GM21367 (cell line): ENCODE measurements around the gene STK17A.
A peak's percentile ranks its signal among the peaks of the same experiment; 100 is the strongest.
"Not testable (repeated sequence)": the region's sequence is repeated elsewhere in the genome, so short reads cannot be mapped to it uniquely, and the experiment has no call there.

ENCODE experiments used
- ATAC-seq: cut with Tn5 transposase; IDR thresholded peaks from one replicate; pipeline ENCODE4 v1.9.1; 2021; ENCODE audit not compliant: unreplicated experiment

STK17A gene

DNA sequence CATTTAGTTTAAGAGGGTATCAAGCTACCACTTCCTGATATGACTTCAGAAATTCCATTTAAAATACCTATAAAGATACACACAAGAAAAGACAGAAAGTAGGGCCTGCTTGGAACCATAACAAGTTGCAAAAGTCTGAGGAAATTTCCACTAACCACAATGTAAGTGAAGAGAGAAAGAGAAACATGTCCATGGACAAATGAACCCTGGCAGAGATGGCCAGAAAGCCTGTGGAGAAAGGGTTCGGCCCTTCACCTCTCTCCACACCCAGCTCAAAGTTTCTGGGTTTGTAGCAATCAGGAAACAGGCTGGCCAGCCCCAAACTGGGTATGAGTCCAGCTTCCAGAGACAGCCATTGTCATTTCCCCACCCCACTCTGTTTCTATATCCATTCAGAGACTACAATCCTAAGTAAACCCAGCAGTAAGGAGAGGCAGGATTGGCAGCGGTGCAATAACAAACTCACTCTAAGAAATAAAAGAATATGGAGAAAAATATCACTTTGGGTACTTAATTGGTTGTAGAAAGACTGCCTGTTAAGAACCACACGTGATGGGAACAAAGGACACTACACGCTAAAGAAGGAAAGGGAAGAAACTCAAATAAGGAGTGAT is 71.1 kb downstream of the STK17A start:
- no peak for ATAC-seq

DNA sequence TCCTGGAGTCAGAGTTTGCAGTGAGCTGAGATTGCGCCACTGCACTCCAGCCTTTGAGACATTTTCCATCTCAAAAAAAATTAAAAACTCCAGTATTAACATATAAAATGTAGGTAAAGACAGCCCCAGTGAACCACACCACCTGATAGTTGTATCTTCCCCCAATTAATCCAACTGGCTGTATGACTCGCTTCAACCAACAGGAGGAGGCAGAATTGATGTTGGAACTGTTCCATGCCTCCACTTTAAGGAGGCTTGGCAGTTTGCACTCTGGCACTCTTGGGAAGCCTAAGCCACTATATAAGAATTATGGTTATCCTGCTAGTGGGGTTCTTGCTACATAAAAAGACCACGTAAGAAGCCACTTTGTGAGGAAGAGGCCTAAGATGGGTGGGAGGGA is 72.7 kb downstream of the STK17A start:
- no peak for ATAC-seq

DNA sequence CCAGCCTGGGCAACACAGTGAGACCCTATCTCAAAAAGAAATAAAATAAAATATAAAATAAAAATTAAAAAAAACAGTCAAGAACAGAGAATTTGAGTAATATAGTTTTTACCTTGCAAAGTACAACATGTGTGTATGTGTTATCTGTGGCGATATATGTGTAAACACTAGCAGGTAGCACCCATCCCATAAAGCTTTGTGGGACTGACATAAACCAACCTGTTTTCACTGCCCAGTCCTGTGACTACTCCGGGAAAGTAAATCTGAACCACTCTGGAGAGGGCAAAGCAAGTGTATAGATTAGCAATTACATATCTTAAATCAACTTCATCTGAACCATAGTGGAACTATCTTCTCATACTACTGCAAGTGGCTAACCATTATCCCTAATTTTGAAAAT is 74.1 kb downstream of the STK17A start:
- no peak for ATAC-seq

DNA sequence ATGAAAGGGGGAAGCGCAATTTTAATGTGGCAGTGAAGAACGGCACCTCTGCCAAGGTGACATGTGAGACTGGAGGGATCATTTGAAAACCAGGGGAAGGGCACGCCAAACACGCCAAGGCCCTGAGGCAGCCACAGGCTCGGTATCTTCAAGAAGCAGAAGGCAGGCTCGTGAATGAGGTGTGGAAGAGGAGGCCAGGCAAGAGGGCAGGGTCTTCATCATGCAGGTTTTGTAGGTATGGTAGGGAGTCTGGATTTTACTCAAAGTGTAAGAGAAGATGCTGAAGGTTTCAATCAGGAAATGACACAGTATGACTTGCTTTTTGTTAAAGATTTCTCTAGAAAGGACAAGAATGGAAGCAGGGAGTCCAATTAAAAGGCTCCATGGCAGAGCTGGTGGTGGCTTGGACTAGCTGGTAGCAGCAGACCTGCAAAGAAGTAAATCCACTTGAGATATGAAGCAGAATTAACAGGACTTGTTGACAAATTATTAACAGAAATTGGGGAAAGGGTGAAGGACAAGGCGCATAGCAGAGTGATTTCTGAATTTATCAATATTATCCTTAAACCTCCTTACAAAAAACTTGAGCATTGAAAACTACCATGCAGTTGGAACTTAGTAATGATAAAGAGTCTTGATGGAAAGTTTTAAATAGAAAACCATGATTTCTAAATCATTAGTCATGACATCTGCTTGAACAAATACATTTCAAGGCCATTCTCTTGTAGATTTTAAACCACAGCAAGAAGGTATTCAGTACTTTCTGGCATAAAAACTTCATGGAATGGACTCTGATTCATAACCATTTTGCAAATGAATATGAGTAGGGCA is 76.0 kb downstream of the STK17A start:
- ATAC-seq = peak; percentile 75

DNA sequence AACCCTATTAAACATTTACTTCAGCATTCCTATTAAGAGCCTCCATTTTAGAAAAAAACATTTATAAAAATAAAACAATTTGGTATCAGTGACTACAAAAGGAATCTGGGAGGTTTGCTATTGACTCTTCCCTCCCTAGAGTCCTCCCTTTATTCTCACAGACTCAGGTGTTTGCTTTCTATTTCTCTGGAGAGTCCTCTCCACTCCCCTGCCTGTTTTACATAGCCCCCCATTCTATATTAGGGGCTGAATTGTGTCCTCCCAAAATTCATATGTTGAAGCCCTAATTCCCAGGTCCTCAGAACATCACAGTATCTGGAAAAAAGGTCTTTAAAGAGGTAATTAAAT is 76.6 kb downstream of the STK17A start:
- no peak for ATAC-seq

DNA sequence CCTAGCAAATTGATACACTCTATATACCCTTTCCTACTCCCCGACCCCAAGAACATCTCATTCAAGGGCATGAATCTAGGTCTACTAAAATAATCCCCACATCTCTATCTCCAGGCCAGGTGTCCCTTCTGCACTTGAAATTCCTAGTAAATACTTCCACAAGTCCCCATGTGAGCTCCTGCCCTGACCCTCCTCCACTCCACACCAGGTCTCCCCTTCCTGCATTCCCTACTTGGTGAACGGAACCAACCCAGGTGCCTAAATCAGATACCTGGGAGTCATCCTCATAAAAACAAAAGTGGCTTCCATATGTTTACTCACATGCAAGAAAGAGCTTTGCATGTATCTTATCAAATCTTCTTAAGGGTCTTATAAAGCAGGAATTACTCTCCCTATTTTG is 77.2 kb downstream of the STK17A start:
- ATAC-seq = no peak

DNA sequence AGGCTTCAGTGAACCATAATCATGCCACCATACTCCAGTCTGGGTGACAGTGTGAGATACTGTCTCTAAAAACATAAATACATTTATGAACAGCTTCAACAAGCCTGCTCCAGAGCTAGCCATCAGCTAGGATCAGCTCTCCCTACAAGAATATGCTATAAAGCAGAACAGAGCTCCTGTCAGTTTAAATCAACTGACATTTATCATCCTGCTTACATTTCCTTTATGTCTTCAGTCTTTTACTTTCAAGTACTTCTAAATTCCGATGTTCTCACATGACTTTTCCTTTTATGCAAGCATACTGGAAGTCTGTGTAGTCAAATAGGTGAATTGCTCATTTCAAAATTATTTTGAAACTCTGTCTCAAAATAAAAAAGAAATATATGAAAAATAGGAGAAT is 81.8 kb downstream of the STK17A start:
- no peak for ATAC-seq

DNA sequence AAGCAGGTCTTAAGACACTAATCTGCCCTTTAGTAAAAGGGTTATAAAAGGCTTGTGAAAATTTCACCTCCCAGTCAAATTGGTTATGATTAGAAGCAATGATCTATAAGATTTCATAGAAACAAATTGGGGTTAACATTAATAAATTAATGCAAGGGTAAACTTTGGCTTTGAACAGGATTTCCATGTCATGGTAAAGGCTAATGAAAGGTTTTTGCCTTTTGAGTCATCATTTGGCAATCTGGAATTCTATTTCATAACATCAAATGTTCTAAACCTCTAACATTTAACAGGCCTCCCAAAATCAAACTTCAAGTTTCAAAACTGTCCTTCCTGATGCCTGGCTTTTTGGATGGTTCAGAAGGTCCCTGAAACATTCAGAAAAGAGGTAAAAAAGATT is 84.0 kb downstream of the STK17A start:
- no peak for ATAC-seq

DNA sequence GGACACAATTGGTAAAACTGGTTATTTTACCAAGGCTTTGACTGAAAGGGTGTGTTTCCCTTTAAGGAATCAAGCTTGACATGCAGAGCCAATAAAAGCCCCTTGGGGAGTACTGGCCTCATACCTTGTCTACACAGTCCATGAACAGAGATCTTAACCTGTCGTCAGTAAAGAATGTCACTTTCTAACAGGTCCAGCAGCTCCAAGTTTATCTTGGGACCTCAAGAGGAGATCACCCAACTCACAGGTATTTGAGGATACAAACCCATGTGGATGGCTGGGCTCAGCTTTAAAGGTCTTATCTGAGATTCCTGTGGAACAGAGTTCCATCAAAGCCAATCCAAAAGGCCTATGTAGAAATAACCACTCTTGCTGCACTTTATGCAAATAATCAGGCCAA is 85.1 kb downstream of the STK17A start:
- ATAC-seq = no peak

DNA sequence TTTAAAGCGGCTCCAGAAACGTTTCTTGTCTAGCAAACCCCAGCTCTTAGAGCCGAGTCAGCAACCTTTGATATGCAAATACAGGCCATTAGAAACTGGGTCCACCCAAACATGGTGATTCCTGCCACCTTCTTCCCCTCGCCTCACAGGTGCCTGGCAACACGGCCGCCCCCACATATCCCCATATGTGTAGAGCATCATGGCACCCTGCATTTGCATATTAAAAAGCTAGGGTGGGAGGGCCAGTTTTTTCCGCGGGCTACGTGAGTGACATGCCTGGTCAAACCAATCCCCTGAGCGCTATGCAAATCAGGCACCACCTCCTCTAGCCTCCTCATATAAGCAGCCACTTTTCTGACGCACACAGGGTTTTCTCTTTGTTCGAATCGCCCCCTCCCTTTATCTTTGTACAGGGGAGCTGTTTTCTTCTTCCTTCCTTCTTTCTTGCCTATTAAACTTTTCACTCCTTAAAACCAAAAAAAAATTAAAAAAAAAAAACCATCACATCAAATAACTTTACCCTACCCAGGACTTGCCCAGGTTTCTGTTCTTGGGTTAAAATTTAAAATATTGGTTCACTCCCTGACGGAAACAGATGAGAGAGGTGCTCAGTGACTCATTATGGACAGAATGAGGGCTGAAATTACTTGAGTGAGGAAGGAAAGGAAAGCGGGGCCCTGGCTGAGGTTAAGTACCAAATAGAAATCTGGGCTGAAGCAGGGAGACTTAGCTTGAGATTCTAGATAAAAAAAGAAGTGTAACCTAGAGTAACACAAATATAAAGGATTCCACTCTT is 86.6 kb downstream of the STK17A start:
- ATAC-seq = no peak

DNA sequence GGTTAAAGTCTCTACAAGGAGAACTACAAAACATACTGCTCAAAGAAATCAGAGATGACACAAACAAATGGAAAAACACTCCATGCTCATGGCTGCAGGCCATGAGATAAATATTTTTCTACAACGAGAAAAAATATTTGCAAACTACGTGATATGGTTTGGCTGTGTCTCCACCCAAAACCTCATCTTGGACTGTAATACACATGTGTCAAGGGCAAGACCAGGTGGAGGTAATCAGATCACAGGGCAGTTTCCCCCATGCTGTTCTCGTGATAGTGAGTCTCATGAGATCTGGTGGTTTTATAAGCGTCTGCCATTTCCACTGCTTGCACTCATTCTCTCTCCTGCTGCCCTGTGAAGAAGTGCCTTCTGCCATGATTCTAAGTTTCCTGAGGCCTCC is 88.6 kb downstream of the STK17A start:
- ATAC-seq = no peak

DNA sequence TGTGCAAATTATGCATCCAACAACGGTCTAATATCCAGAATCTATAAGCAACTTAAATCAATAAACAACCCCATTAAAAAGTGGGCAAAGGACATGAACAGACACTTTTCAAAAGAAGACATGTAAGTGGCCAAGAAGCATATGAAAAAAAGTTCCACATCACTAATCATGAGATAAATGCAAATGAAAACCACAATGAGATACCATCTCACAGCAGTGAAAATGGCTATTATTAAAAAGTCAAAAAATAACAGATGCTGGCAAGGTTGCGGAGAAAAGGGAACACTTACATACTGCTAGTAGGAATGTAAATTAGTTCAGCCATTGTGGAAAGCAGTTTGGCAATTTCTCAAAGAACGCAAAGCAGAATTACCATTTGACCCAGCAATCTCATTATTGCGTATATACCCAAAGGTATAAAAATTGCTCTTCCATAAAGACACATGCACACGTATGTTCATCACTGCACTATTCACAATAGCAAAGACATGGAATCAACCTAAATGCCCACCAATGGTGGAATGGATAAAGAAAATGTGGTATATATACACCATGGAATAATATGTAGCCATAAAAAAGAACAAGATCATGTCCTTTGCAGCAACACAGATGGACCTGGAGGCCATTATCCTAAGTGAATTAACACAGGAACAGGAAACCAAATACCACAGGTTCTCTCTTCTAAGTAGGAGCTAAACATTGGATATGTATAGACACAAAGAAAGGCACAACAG is 90.5 kb downstream of the STK17A start:
- not testable (repeated sequence) for ATAC-seq

DNA sequence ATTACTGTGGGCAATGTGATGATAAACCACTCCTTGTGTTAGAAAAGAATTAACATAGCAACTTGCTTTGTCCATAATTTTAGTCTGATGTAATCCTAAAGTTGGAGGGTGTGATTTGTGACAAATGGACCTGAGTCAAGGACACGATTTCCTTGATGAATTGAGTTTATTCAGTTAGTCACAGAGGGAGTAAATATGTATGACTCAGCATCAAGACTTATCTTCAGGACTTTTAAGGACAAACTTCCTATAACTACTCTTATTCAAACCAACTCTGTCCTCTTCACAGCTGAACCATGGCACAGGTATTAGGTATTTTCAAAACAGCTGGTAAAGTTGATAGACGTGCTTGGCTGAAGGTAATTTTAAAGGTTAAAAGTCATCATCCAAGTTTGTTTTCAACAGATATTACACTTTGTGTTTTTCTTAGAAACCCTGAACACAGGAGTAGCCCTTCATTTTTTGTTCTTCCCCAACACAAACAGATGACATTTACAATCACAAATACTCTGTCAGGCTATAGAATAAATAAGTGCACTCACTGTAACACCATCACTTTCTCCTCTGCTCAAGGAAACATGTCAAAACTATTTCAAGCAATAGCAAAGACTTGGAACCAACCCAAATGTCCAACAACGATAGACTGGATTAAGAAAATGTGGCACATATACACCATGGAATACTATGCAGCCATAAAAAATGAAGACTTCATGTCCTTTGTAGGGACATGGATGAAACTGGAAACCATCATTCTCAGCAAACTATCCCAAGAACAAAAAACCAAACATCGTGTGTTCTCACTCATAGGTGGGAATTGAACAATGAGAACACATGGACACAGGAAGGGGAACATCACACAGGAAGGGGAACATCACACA is 91.9 kb downstream of the STK17A start:
- ATAC-seq = no peak
